NCI-H345 (cell line): ENCODE data around the gene XCR1.
A peak's percentile ranks its signal among the peaks of the same experiment; 100 is the strongest.
"Not testable (repeated sequence)": the region's sequence is repeated elsewhere in the genome, so short reads cannot be mapped to it uniquely, and the experiment has no call there.

Source experiments
- DNase-seq: peaks from one replicate; lab custom pipeline; 2025; lab: John Stamatoyannopoulos, UW

XCR1 gene

GRCh38 chr3:46006238-46007032 lies 20.8 kb downstream of the XCR1 start:
- no peak for DNase-seq

- not testable (repeated sequence) for DNase-seq
Observed at GRCh38 chr3:46003706-46004105, 23.6 kb downstream of the XCR1 start.

GRCh38 chr3:46001178-46001577 lies 26.1 kb downstream of the XCR1 start:
- DNase-seq, result no peak

GRCh38 chr3:45997942-45998341 lies 29.3 kb downstream of the XCR1 start:
- no peak for DNase-seq

- DNase-seq, result not testable (repeated sequence)
Observed at GRCh38 chr3:45997499-45997898, 29.8 kb downstream of the XCR1 start.

GRCh38 chr3:45995236-45996192 lies 31.8 kb downstream of the XCR1 start, which contains the start of gene FYCO1:
FYCO1 (minus strand) TSS chr3:45995824; CDS start chr3:45984910, 10,914 bp downstream.
- peak; percentile 75 for DNase-seq

- no peak for DNase-seq
Observed at GRCh38 chr3:45994419-45995235, 32.7 kb downstream of the XCR1 start.

GRCh38 chr3:45993421-45994027 lies 33.8 kb downstream of the XCR1 start:
- no peak for DNase-seq

- no peak for DNase-seq
Observed at GRCh38 chr3:45992821-45993221, 34.5 kb downstream of the XCR1 start.

- no peak for DNase-seq
Observed at GRCh38 chr3:45992133-45992729, 35.1 kb downstream of the XCR1 start.

GRCh38 chr3:45991341-45991740 lies 35.9 kb downstream of the XCR1 start:
- no peak for DNase-seq

- DNase-seq, result no peak
Observed at GRCh38 chr3:45990181-45990580, 37.1 kb downstream of the XCR1 start.

- no peak for DNase-seq
Observed at GRCh38 chr3:45988804-45989203, 38.5 kb downstream of the XCR1 start.

- DNase-seq, result no peak
Observed at GRCh38 chr3:45988362-45988761, 38.9 kb downstream of the XCR1 start.

- DNase-seq, result no peak
Observed at GRCh38 chr3:45987368-45988291, 39.7 kb downstream of the XCR1 start.

GRCh38 chr3:45986303-45986982 lies 40.8 kb downstream of the XCR1 start:
- DNase-seq, result no peak

GRCh38 chr3:45985532-45986302 lies 41.6 kb downstream of the XCR1 start:
- no peak for DNase-seq
